Mesenchymal stem cell (in vitro differentiated cells and primary cell): ENCODE results near the gene PARN.
"Not testable (repeated sequence)": the region's sequence is repeated elsewhere in the genome, so short reads cannot be mapped to it uniquely, and the experiment has no call there.

ENCODE experiments used
- DNase-seq: peaks from one replicate; pipeline ENCODE4 v3.0.0-alpha.2; 2013
- H2AFZ ChIP-seq: one replicate; pipeline ENCODE4 v1.6.1; 2013; ENCODE audit warnings: low read depth, mild to moderate bottlenecking, control low read depth, inconsistent platforms, low read length, moderate library complexity
- H2AK5ac ChIP-seq: 2 replicates; pipeline ENCODE4 v1.6.1; 2013; ENCODE audit warnings: low read length, moderate library complexity, mild to moderate bottlenecking, inconsistent platforms; ENCODE audit not compliant: severe bottlenecking
- H2BK120ac ChIP-seq: one replicate; pipeline ENCODE4 v1.6.1; 2013; ENCODE audit warnings: low read depth, mild to moderate bottlenecking, inconsistent platforms, low read length, moderate library complexity
- H2BK12ac ChIP-seq, 2 experiments: one replicate each; pipeline ENCODE4 v1.6.1; 2013; ENCODE audit warnings: inconsistent platforms in 2 of 2, low read length in 2 of 2, mild to moderate bottlenecking in 2 of 2, moderate library complexity in 2 of 2, control low read depth in 1 of 2
- H2BK15ac ChIP-seq: one replicate; pipeline ENCODE4 v1.6.1; 2013; ENCODE audit warnings: mild to moderate bottlenecking, low read depth, inconsistent platforms; ENCODE audit not compliant: poor library complexity, severe bottlenecking
- H2BK5ac ChIP-seq: 2 replicates; pipeline ENCODE4 v1.6.1; 2013; ENCODE audit warnings: low read depth, mild to moderate bottlenecking, low read length, control low read depth, inconsistent platforms; ENCODE audit not compliant: poor library complexity, severe bottlenecking
- H3K14ac ChIP-seq, 2 experiments: one replicate each; pipeline ENCODE4 v1.6.1; 2013; ENCODE audit warnings: inconsistent platforms in 2 of 2, low read length in 2 of 2, control low read depth in 1 of 2, mild to moderate bottlenecking in 1 of 2, moderate library complexity in 1 of 2
- H3K18ac ChIP-seq, 2 experiments: one replicate each; pipeline ENCODE4 v1.6.1; 2013; ENCODE audit warnings: inconsistent platforms in 2 of 2, low read length in 2 of 2, control low read depth in 1 of 2, low read depth in 1 of 2, mild to moderate bottlenecking in 1 of 2
- H3K23ac ChIP-seq, 2 experiments: one replicate each; pipeline ENCODE4 v1.6.1; 2013; ENCODE audit warnings: inconsistent platforms in 2 of 2, low read length in 2 of 2, mild to moderate bottlenecking in 2 of 2, moderate library complexity in 2 of 2, control low read depth in 1 of 2
- H3K27ac ChIP-seq: 2 replicates; pipeline ENCODE4 v1.5.1; 2013; ENCODE audit warnings: mild to moderate bottlenecking, moderate library complexity, low read length, control low read depth, inconsistent platforms; ENCODE audit not compliant: poor library complexity, severe bottlenecking
- H3K27me3 ChIP-seq, 2 experiments: 2 replicates each; pipeline versions ENCODE4 v1.6.1 to v1.7.0; 2013; ENCODE audit warnings: low read length in 2 of 2, mild to moderate bottlenecking in 2 of 2, moderate library complexity in 2 of 2, control low read depth in 1 of 2, inconsistent platforms in 1 of 2; ENCODE audit not compliant: control insufficient read depth in 1 of 2, insufficient read depth in 1 of 2
- H3K36me3 ChIP-seq, 2 experiments: 2 replicates each; pipeline versions ENCODE4 v1.6.1 to v1.7.0; 2013; ENCODE audit warnings: low read length in 2 of 2, control low read depth in 1 of 2, inconsistent platforms in 1 of 2, low read depth in 1 of 2, mild to moderate bottlenecking in 1 of 2; ENCODE audit not compliant: insufficient read depth in 2 of 2, control insufficient read depth in 1 of 2
- H3K4ac ChIP-seq, 2 experiments: one replicate each; pipeline ENCODE4 v1.6.1; 2013; ENCODE audit warnings: inconsistent platforms in 2 of 2, low read length in 2 of 2, mild to moderate bottlenecking in 2 of 2, moderate library complexity in 2 of 2, control low read depth in 1 of 2, low read depth in 1 of 2
- H3K4me1 ChIP-seq: 2 replicates; pipeline ENCODE4 v1.6.1; 2013; ENCODE audit warnings: low read depth, low read length, control low read depth; ENCODE audit not compliant: control insufficient read depth, insufficient read depth
- H3K4me2 ChIP-seq: 2 replicates; pipeline ENCODE4 v1.6.1; 2013; ENCODE audit warnings: low read length, mild to moderate bottlenecking, inconsistent platforms; ENCODE audit not compliant: poor library complexity, severe bottlenecking
- H3K4me3 ChIP-seq, 2 experiments: 2 replicates each; pipeline versions ENCODE4 v1.5.1 to v1.7.0; 2013; ENCODE audit warnings: low read length in 2 of 2, mild to moderate bottlenecking in 2 of 2, control low read depth in 1 of 2, low read depth in 1 of 2; ENCODE audit not compliant: insufficient read depth in 1 of 2
- H3K79me1 ChIP-seq: replicated peaks from 2 replicates; pipeline ENCODE4 v1.6.1; 2013; ENCODE audit warnings: mild to moderate bottlenecking, control low read depth, low read length, inconsistent platforms; ENCODE audit not compliant: poor library complexity, severe bottlenecking
- H3K9ac ChIP-seq: 2 replicates; pipeline ENCODE4 v1.7.0; 2013; ENCODE audit warnings: mild to moderate bottlenecking, low read length, moderate library complexity
- H3K9me3 ChIP-seq: 2 replicates; pipeline ENCODE4 v1.7.0; 2013; ENCODE audit warnings: mild to moderate bottlenecking, low read length; ENCODE audit not compliant: control insufficient read depth
- H4K8ac ChIP-seq: one replicate; pipeline ENCODE4 v1.6.1; 2013; ENCODE audit warnings: inconsistent platforms, mild to moderate bottlenecking, low read length, moderate library complexity
- H4K91ac ChIP-seq: one replicate; pipeline ENCODE4 v1.6.1; 2013; ENCODE audit warnings: mild to moderate bottlenecking, low read length, inconsistent platforms
- WGBS: methylation state at CpG from one replicate; pipeline ENCODE4 v1.1.7; 2013; ENCODE audit warnings: mixed read lengths; 5-methylcytosine and 5-hydroxymethylcytosine counted together

Gene PARN

GRCh38 chr16:14428971-14429637, 201.0 kb downstream of the PARN start:
- 93% methylated on average over 13 of the region's 14 CpGs for WGBS

GRCh38 chr16:14428043-14428442, 202.0 kb downstream of the PARN start:
- H3K18ac ChIP-seq: no peak overlapping the region
- peaks cover 10% of the 10 kb centered on the region for H3K4me1 ChIP-seq
- no peak overlapping the region for H4K8ac ChIP-seq
- H3K9me3 ChIP-seq: no peaks in the 10 kb centered on the region
- no peak overlapping the region for H3K14ac ChIP-seq
- H3K4ac ChIP-seq: no peak overlapping the region
- no peak overlapping the region for H4K91ac ChIP-seq
- H2BK12ac ChIP-seq: no peak overlapping the region
- H3K4me3 ChIP-seq: no peak overlapping the region
- WGBS: 83% methylated on average over 3 of the region's 4 CpGs
- H3K79me1 ChIP-seq: no peaks in the 10 kb centered on the region
- H2AK5ac ChIP-seq: peak overlapping the region; percentile 54
- no peak overlapping the region for H2BK5ac ChIP-seq
- no peak overlapping the region for H3K27ac ChIP-seq
- H3K23ac ChIP-seq: no peak overlapping the region
- H2BK15ac ChIP-seq: no peak overlapping the region
- no peak for DNase-seq
- no peak overlapping the region for H3K9ac ChIP-seq
- no peak overlapping the region for H2AFZ ChIP-seq
- no peak overlapping the region for H3K4me2 ChIP-seq
- no peak overlapping the region for H2BK120ac ChIP-seq
- no peaks in the 10 kb centered on the region for H3K27me3 ChIP-seq
- peaks cover 2 to 4% of the 10 kb centered on the region in 2 experiments for H3K36me3 ChIP-seq

More at GRCh38 chr16:14428971-14429637, 201.0 kb downstream of the PARN start:
- not testable (repeated sequence) for H3K9ac ChIP-seq, H4K8ac ChIP-seq, H2AFZ ChIP-seq, H3K4me1 ChIP-seq, H3K36me3 ChIP-seq, H2BK12ac ChIP-seq, H3K27ac ChIP-seq, H2AK5ac ChIP-seq, H4K91ac ChIP-seq, DNase-seq, H3K14ac ChIP-seq, H3K79me1 ChIP-seq, H3K4me2 ChIP-seq, H3K9me3 ChIP-seq, H3K18ac ChIP-seq, H3K23ac ChIP-seq, H2BK120ac ChIP-seq, H3K4ac ChIP-seq, H2BK5ac ChIP-seq, H3K4me3 ChIP-seq, H3K27me3 ChIP-seq, H2BK15ac ChIP-seq

- no peak overlapping the region for H3K14ac ChIP-seq
- no peak overlapping the region for H3K23ac ChIP-seq
- H3K9me3 ChIP-seq: no peaks in the 10 kb centered on the region
- H3K4me3 ChIP-seq: no peak overlapping the region
- H3K36me3 ChIP-seq: peaks cover 3% of the 10 kb centered on the region in 2 experiments
- DNase-seq: peak; percentile 35
- H3K4me1 ChIP-seq: peaks cover 10% of the 10 kb centered on the region
- no peak overlapping the region for H3K27ac ChIP-seq
- H3K4me2 ChIP-seq: peak overlapping the region; percentile 28
- no peak overlapping the region for H3K18ac ChIP-seq
- no peak overlapping the region for H2BK12ac ChIP-seq
- no peak overlapping the region for H2AFZ ChIP-seq
- H2BK120ac ChIP-seq: no peak overlapping the region
- no peaks in the 10 kb centered on the region for H3K27me3 ChIP-seq
- H4K91ac ChIP-seq: no peak overlapping the region
- H4K8ac ChIP-seq: no peak overlapping the region
- no peak overlapping the region for H2AK5ac ChIP-seq
- H2BK5ac ChIP-seq: no peak overlapping the region
- no peaks in the 10 kb centered on the region for H3K79me1 ChIP-seq
- no peak overlapping the region for H3K4ac ChIP-seq
- 83% methylated on average over 9 of the region's 9 CpGs for WGBS
- no peak overlapping the region for H3K9ac ChIP-seq
- H2BK15ac ChIP-seq: no peak overlapping the region
These were observed 202.6 kb downstream of the PARN start for GRCh38 chr16:14427371-14427948.

GRCh38 chr16:14424595-14424994, 205.5 kb downstream of the PARN start:
- no peak overlapping the region for H3K14ac ChIP-seq
- H3K9ac ChIP-seq: no peak overlapping the region
- H3K27ac ChIP-seq: no peak overlapping the region
- no peaks in the 10 kb centered on the region for H3K79me1 ChIP-seq
- no peak overlapping the region for H2AFZ ChIP-seq
- DNase-seq: no peak
- no peak overlapping the region for H4K91ac ChIP-seq
- no peak overlapping the region for H2BK5ac ChIP-seq
- H2BK12ac ChIP-seq: no peak overlapping the region
- WGBS: 92% methylated on average over 4 of the region's 4 CpGs
- H3K27me3 ChIP-seq: no peaks in the 10 kb centered on the region
- H2BK120ac ChIP-seq: no peak overlapping the region
- no peak overlapping the region for H3K4ac ChIP-seq
- H3K18ac ChIP-seq: no peak overlapping the region
- peaks cover 0 to 5% of the 10 kb centered on the region in 2 experiments for H3K36me3 ChIP-seq
- no peak overlapping the region for H3K23ac ChIP-seq
- no peak overlapping the region for H4K8ac ChIP-seq
- no peak overlapping the region for H3K4me2 ChIP-seq
- H2AK5ac ChIP-seq: no peak overlapping the region
- H3K4me3 ChIP-seq: no peak overlapping the region
- no peaks in the 10 kb centered on the region for H3K9me3 ChIP-seq
- H3K4me1 ChIP-seq: peaks cover 10% of the 10 kb centered on the region
- H2BK15ac ChIP-seq: no peak overlapping the region
